Hepatocyte (in vitro differentiated cells): Measurements from ENCODE around the gene C11orf24.
"Not testable (repeated sequence)": the region's sequence is repeated elsewhere in the genome, so short reads cannot be mapped to it uniquely, and the experiment has no call there.

ENCODE experiments used
- EZH2 ChIP-seq: fragments of 200-600 bp; sonication (generic); IDR thresholded peaks from 2 replicates; pipeline ENCODE4 v1.6.1; 2016; ENCODE audit warnings: antibody characterized with exemption, mild to moderate bottlenecking, borderline replicate concordance
- TF ChIP-seq, protein P1 (sequence below): fragments of 200-600 bp; sonication (generic); IDR thresholded peaks from 2 replicates; pipeline ENCODE4 v1.5.1; 2016; ENCODE audit warnings: antibody characterized with exemption, mild to moderate bottlenecking; ENCODE audit not compliant: poor library complexity

DNA sequence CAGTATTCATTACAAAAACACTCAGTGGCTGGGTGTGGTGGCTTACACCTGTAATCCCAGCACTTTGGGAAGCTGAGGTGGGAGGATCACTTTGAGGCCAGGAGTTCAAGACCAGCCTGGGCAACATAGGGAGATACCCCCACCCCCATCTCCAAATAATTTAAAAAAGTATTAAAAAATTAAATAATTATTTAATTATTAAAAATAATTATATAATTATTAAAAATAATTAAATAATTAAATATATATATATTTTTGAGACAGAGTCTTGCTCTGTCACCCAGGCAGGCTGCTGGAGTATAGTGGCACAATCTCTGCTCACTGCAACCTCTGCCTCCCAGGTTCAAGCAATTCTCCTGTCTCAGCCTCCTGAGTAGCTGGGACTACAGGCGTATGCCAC, 27.9 kb downstream of the C11orf24 start:
- TF ChIP-seq, protein P1, sequence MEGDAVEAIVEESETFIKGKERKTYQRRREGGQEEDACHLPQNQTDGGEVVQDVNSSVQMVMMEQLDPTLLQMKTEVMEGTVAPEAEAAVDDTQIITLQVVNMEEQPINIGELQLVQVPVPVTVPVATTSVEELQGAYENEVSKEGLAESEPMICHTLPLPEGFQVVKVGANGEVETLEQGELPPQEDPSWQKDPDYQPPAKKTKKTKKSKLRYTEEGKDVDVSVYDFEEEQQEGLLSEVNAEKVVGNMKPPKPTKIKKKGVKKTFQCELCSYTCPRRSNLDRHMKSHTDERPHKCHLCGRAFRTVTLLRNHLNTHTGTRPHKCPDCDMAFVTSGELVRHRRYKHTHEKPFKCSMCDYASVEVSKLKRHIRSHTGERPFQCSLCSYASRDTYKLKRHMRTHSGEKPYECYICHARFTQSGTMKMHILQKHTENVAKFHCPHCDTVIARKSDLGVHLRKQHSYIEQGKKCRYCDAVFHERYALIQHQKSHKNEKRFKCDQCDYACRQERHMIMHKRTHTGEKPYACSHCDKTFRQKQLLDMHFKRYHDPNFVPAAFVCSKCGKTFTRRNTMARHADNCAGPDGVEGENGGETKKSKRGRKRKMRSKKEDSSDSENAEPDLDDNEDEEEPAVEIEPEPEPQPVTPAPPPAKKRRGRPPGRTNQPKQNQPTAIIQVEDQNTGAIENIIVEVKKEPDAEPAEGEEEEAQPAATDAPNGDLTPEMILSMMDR = not testable (repeated sequence)
- not testable (repeated sequence) for TF ChIP-seq EZH2
